ENCODE data around the gene DEF6. TPM values are rescaled to one million over a fixed set of nuclear protein-coding genes. Genes with fewer than 3 reads are reported as not detected.

DEF6 gene
- total and polyA plus RNA-seq, 2 of the 13 experiments (the other 11 are each of a cell fraction or from before 2014, with no cell fraction given): 5.2 to 10.0 TPM

- TF ChIP-seq JUN (CRISPR knock-in tag; IDR thresholded peaks at IDR 0.05) (peak; percentile 62; the same call in 1 of the 2 replicates), ZNF501 (CRISPR knock-in tag; IDR thresholded peaks at IDR 0.05) (peak; percentile 97), CBX5 (CRISPR knock-in tag; IDR thresholded peaks at IDR 0.05; ENCODE audit: borderline replicate concordance) (peak; percentile 80; the same call in 1 of the 2 replicates), MIXL1 (CRISPR knock-in tag; IDR thresholded peaks at IDR 0.05) (peak; percentile 87), FOXM1 (CRISPR knock-in tag; IDR thresholded peaks at IDR 0.05) (peak; percentile 82; the same call in 1 of the 2 replicates), TCF7L2 (IDR thresholded peaks at IDR 0.05; ENCODE audit: low read depth, low read length) (no peak), ATF7-NPFF (CRISPR knock-in tag; IDR thresholded peaks at IDR 0.05; ENCODE audit: low read depth) (peak; percentile 83), ZNF747 (CRISPR knock-in tag; IDR thresholded peaks at IDR 0.05; ENCODE audit: borderline replicate concordance) (peak; percentile 77; the same call in 1 of the 2 replicates), KLF12 (CRISPR knock-in tag; IDR thresholded peaks at IDR 0.05; ENCODE audit: borderline replicate concordance) (peak; percentile 89; the same call in 1 of the 2 replicates), FIP1L1 (IDR thresholded peaks at IDR 0.05; ENCODE audit: borderline replicate concordance, insufficient read depth, low read depth, low read length) (0 out of 2 replicates have a peak, but pooled peaks have one; percentile 51), TCF7 (IDR thresholded peaks at IDR 0.05; ENCODE audit: low read depth) (no peak), ZNF276 (CRISPR knock-in tag; IDR thresholded peaks at IDR 0.05; ENCODE audit: low read depth) (peak; percentile 93; the same call in 1 of the 2 replicates), TCF12 (IDR thresholded peaks at IDR 0.05) (no peak), TCF12 (CRISPR knock-in tag; IDR thresholded peaks at IDR 0.05) (peak; percentile 75; the same call in 1 of the 2 replicates), ZNF703 (CRISPR knock-in tag; IDR thresholded peaks at IDR 0.05; ENCODE audit: borderline replicate concordance) (no peak; the same call in 1 of the 2 replicates), MXD4 (CRISPR knock-in tag; IDR thresholded peaks at IDR 0.05) (peak; percentile 63), RXRB (CRISPR knock-in tag; IDR thresholded peaks at IDR 0.05; ENCODE audit: borderline replicate concordance) (peak; percentile 68; the same call in 1 of the 2 replicates), GLI4 (CRISPR knock-in tag; IDR thresholded peaks at IDR 0.05; ENCODE audit: borderline replicate concordance) (no peak), NCOA2 (CRISPR knock-in tag; IDR thresholded peaks at IDR 0.05) (0 out of 2 replicates have a peak, but pooled peaks have one; percentile 37), ZNF275 (CRISPR knock-in tag; IDR thresholded peaks at IDR 0.05; ENCODE audit: borderline replicate concordance) (0 out of 2 replicates have a peak, but pooled peaks have one; percentile 65), AGO2 (optimal IDR thresholded peaks at IDR 0.05; ENCODE audit: low read depth, low read length) (peak; percentile 58), PRDM4 (CRISPR knock-in tag; IDR thresholded peaks at IDR 0.05; ENCODE audit: borderline replicate concordance) (no peak), ZFP90 (CRISPR knock-in tag; IDR thresholded peaks at IDR 0.05; ENCODE audit: borderline replicate concordance) (0 out of 2 replicates have a peak, but pooled peaks have one; percentile 75)
Measured at GRCh38 chr6:35297601-35298481, at the start of gene DEF6 (continued).

All from HepG2 (cell line).